Measurements from ENCODE around the gene MYBPC3. TPM values are rescaled to one million over a fixed set of nuclear protein-coding genes. Genes with fewer than 3 reads are reported as not detected.
"Not testable (repeated sequence)": the region's sequence is repeated elsewhere in the genome, so short reads cannot be mapped to it uniquely, and the experiment has no call there.

MYBPC3 gene
- total RNA-seq, 1 experiment from 2014 or later = not detected

DNA sequence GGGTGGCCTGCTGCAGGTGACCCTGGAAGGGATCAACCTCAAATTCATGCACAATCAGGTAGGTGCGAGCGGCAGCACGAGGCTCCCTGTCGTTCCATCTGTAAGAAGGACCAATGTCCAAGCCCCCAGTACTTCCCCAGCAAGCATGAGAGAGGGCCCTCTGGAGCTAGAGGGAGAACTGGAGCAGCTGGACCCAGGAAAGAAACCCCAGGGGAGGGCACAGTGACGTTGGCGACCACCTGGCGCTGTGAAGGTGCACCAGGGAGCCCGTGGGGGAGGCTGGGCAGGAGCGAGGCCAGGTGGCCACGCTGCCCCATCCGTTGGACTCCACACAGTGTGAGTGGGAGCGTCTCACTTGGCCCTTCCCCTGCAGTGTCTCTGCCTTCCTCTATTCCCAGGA is 28.0 kb downstream of the MYBPC3 start:
- DNase-seq (ENCODE audit: low read depth) = no peak

DNA sequence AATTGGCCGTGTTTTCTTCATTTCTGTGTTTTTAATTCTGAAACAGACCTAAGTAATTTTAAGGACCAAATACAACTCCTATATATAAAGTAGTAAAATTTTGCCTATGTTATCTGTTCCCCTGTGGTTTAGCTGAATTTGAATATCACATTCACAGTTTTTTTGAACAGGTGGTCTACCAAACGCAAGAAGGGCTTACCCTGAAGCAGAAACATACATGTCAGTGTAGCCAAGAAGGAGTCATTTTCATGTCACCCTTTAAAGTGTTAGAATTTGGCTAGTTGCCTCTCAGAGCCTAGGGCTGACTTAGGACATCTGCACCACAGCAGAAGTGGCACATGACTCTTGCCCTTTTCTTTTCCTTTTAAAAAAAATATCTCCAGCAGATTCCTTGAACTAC is 34.3 kb downstream of the MYBPC3 start:
- no peak for DNase-seq (ENCODE audit: low read depth)

DNA sequence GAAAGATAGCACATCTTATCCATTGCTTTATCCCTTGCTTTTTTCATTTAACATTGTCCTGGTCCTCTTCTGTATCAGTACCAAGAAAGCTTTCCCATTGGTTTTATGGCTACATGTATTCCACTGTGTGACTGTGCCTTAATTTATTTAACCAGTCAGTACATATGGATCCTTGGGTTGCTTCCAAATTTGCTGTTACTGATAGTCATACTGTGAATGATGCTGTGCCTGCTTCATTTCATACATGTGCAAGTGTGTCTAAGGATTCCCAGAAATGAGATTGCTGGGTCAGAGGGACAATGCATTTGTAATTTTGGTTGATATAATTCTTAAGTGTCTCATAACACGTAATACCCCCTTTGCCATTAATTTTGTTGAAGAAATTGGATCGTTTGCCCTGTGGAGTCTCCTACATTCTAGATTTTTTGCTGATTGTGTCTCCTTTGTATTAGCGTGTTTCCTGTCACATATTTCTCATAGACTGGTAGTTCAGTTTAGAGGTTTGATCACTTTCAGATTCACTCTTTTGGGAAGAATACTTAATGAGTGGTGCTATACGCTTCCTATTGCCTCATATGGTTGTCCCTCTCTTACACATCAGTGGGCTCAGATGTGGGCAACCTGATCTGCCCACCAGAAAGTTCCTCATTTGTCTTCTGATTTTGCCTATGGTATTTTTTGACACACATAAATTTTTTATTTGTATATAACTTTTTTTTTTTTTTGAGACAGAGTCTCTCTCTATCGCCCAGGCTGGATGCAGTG is 35.3 kb downstream of the MYBPC3 start:
- no peak for DNase-seq (ENCODE audit: low read depth)

DNA sequence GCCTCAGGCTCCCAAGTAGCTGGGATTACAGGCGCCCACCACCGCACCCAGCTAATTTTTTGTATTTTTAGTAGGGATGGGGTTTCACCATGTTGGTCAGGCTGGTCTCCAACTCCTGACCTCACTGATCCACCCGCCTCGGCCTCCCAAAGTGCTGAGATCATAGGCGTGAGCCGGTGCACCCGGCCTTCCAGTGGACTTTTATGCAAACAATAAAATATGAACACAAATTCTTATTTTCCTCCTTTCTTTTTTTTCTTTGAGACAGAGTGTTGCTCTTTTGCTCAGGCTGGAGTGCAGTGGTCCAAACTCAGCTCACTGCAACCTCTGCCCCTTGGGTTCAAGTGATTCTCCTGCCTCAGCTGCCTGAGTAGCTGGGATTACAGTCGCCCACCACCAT is 36.0 kb downstream of the MYBPC3 start:
- DNase-seq (ENCODE audit: low read depth) = not testable (repeated sequence)

DNA sequence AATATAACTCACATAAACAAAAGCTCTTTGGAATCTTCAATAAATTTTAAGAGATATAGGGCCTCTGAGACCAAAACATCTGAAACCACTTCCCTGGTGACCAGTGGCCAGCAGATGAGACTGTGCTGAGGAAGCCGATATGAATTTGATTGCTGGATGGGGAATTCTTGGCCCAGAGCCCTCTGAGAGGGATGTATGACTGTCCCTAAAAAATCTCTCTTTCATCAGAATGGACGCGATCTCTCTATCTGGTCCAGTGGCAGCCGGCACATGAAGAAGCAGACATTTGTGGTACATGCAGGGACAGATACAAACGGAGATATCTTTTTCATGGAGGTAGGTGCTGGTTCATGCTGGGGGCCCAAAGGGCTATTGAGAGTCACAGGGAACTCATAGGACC is 37.5 kb downstream of the MYBPC3 start:
- no peak for DNase-seq (ENCODE audit: low read depth)

DNA sequence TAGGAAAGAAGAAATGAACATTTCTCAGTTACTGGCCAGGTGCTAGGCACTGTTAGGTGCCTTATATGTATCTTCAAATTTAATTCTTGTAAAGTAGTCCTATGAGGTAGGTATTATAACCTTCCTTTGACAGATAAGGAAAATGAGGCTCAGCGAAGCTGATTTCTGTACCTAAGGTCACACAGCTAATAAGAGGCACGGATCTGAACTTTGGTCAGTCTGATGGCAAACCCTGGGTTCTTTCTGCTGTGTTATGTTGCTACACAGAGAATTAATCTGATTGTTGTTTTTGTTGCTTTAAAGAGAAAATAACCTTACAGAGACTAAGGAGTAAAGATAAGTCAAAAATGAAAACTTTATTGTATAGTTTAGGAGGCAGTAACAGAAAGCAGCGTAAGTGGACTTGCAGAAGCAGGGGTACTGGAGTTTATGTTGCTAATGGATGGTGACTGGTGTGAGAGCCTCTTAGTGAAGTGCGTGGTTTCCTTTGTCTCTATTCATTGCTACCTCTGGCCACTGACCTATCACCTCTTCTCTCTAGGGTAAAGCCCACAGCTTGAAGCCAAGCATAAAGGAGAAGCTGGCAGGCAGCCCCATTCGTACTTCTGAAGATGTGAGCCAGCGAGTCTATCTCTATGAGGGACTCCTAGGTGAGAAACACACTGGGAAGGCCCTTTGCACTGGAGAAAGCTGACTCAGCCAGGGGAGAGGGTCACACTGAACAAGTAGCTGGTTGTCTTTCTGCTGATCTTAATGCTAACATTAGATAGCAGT is 44.3 kb downstream of the MYBPC3 start:
- DNase-seq (ENCODE audit: low read depth) = no peak

DNA sequence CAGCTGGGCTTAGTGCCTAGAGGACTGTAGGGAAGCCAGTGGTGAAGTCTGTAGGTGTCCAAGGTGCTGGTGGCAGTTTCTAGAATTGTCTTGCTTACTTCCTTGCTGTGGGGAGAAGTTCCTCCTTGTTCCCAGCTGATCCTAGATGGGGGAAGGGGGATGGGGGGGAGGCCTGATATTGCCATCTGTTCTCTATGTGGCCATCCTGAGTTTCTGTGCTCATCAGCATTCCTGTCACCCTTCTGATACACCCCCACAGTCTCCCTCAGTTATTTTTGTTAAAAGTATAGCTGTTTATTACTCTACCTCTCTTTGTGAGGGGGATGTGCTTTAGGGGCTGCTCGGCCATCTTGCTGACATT is 46.0 kb downstream of the MYBPC3 start:
- DNase-seq (ENCODE audit: low read depth) = no peak

DNA sequence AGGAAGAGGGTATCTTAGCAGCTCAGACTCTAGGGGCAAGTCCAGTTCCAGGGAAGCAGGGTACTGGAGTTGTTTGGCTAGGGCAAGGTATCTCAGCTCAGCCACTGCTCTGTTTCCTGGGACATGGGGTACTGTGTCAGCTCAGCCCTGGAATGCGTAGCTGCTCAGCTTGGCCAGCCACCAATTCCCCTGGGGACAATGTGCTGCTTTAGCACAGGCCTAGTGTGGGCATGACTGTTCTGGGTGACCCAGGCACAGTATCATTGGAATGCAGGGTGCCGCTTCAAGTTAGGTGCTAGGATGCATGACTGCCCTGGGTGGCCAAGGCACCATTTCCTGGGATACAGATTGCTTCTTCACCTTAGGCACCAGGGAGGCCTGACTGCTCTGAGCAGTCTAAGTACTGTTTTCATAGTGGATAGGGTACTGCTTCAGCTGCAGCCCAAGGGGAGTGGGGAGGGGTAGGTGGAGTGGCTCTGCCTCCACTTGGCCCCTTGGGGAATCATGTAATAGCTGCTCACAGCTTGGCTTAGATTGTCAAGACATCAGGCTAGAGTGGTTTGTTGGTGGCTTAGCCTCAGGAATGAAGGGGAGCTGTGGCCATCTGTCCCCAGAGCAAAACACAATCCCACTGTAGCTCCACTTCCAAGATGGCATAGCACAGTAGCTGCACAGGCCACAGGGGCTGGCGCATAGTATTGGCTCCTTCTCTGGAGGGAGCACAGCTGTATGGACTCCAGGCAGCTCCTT is 46.6 kb downstream of the MYBPC3 start:
- no peak for DNase-seq (ENCODE audit: low read depth)

DNA sequence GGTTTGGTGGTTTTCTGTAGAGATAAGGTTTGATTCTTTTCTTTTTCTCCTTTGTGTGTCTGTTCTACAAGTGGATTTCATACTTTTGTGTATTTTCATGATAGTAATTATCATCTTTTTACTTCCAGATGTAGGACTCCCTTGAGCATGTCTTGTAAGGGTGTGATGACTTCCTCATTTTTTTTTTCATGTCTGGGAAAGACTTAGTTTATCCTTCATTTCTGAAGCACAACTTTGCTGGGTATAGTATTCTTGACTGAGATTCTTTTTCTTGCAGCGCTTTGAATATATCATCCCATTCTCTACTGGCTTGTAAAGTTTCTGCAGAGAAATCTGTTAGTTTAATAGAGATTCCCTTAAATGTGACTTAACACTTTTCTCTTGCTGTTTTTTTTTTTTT is 49.6 kb downstream of the MYBPC3 start:
- no peak for DNase-seq (ENCODE audit: low read depth)

DNA sequence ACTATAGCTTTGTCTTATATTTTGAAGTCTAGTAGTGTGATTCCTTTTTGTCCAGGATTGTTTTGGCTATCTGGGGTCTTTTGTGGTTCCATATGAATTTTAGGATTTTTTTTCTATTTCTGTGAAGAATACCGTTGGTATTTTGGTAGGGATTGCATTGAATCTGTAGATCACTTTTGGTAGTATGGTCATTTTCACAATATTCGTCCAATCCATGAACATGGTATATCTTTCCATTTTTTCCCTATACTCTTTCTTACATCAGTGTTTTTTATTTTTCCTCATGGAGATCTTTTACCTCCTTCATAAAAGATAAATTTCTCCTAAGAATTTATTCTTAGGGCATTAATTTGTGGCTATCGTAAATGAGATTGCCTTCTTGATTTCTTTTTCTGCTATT is 53.4 kb downstream of the MYBPC3 start:
- DNase-seq (ENCODE audit: low read depth) = no peak

DNA sequence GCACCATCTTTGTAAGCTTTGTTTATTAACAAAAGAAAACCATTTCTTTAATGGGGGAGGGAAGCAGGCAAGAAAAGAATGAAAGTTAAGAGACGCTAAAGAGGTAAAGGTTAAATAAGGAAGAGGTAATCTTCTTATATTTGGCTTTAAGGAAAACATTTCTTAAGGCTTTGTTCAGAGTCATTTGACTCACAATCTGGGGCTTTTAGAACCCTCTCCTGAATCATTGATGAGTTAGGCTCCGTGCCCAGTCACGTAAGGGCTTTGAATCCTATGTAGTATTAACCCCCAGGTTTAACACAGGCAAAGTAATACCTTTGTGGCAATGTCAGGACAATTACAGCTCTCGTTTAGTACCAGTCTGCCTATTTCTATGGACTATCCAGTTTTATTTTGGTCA is 56.5 kb downstream of the MYBPC3 start:
- DNase-seq (ENCODE audit: low read depth) = no peak

DNA sequence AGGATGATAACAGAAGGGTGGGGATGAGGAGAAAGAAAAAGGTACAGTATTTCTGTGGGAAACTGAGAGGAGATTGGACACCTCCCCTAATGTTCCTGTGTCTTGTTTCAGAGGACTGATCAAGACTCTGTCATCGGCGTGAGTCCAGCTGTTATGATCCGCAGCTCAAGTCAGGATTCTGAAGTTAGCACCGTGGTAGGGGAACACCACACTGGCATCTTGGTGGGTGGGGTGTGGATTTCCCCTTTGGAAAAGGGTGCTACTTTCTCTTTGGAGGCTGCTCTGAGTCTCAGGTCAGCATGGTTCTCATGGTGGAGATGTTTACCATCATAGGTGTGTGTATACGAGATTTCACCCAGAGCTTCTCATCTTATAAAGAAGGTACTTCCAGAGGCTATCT is 57.1 kb downstream of the MYBPC3 start:
- no peak for DNase-seq (ENCODE audit: low read depth)

DNA sequence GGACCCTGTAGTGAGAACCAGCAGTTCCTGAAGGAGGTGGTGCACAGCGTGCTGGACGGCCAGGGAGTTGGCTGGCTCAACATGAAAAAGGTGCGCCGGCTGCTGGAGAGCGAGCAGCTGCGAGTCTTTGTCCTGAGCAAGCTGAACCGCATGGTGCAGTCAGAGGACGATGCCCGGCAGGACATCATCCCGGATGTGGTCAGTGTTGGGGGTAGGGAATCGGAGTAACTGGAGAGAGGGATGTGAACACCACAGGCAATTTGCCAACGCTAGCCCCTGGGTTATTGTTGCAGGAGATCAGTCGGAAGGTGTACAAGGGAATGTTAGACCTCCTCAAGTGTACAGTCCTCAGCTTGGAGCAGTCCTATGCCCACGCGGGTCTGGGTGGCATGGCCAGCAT is 62.6 kb downstream of the MYBPC3 start:
- no peak for DNase-seq (ENCODE audit: low read depth)

DNA sequence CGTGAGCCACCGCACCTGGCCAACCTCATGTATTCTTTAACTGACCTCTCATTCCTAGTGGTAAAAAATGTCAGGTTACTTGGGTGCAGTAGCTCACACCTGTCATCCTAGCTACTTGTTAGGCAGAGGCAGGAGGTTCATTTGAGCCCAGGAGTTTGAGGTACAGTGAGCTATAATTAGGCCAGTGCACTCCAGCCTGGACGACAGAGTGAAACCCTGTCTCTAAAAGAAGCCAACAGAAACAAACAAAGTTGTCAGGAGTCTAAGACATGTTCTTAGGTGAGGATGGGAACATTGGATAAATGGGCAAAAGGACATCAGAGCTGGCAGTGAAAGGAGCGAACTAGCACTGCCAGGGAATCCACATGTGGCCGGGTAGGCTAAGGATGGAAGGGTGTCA is 64.4 kb downstream of the MYBPC3 start:
- no peak for DNase-seq (ENCODE audit: low read depth)

DNA sequence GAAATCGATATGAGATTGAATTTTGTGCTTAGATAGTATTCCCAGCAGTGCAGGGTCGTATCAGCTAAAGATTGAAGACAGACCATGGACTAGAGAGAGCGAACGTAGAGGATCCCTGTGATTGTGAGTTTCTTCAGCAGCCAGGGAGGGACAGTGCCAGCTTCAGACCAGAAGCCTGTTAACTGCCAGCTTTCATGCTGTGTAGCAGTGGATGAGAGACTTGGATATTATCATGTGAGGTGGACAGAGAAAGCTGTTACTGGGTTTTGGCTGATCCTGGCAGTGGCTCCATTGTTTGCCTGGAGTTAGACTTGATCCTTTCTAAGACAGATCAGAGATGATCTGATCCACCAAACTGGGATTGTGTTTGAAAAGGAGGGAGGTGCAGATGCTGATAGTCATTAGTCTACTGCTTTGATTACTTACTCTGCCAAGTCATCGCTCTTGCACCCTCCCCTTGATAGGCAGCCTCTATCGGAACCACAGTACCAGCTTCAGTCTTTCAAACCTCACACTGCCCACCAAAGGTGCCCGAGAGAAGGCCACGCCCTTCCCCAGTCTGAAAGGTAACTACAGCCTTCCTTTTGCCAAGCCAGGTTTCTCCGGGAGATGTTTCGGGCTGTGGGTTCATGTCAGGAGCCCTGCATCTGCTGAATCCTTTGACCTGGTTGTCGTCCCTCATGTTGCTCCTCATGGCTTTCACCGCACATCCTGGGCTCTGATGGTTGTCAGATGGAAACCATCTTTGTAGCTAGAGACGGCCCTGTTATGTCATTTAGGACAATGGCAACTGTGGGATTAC is 66.3 kb downstream of the MYBPC3 start:
- no peak for DNase-seq (ENCODE audit: low read depth)

DNA sequence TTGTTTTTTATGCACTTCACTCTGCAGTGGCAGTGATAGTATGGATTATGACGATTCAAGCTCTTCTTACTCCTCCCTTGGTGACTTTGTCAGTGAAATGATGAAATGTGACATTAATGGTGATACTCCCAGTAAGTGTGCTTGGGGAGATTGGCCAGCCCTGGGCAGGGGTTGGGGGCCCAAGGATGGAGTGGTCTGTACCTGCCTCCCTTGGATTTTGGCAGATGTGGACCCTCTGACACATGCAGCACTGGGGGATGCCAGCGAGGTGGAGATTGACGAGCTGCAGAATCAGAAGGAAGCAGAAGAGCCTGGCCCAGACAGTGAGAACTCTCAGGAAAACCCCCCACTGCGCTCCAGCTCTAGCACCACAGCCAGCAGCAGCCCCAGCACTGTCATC is 68.4 kb downstream of the MYBPC3 start:
- DNase-seq (ENCODE audit: low read depth) = no peak

DNA sequence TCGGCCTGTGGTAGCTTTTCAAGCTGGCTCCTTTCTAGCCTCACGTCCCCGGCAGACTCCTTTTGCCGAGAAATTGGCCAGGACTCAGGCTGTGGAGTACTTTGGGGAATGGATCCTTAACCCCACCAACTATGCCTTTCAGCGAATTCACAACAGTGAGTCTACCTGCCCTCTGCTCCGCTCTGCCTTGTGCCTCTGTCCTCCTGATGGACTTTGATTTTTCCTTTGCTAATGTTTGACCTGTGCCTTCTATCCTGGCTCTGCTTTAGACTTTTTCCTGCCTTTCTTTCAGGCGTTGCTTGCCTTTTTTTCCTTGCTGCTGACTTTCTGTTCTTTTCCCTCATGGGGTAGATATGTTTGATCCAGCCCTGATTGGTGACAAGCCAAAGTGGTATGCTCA is 70.0 kb downstream of the MYBPC3 start:
- DNase-seq (ENCODE audit: low read depth) = no peak

Other genes starting within 250 kb of the MYBPC3 start
- 83.8 and 92.1 TPM in 2 replicates for gene ARFGAP2, start 175.8 kb downstream of the MYBPC3 start, total RNA-seq (2014; rRNA removed; shearing (Covaris generic))
- gene PACSIN3, start 166.3 kb downstream of the MYBPC3 start, total RNA-seq (2014; rRNA removed; shearing (Covaris generic)) = 32.5 and 38.2 TPM in 2 replicates
- 19.4 and 23.1 TPM in 2 replicates for gene DDB2, start 137.7 kb downstream of the MYBPC3 start, total RNA-seq (2014; rRNA removed; shearing (Covaris generic))
- 18.2 and 33.8 TPM in 2 replicates for gene ACP2, start 103.9 kb downstream of the MYBPC3 start, total RNA-seq (2014; rRNA removed; shearing (Covaris generic))
- gene NR1H3, start 94.7 kb downstream of the MYBPC3 start, total RNA-seq (2014; rRNA removed; shearing (Covaris generic)) = 2.2 and 2.3 TPM in 2 replicates
- 15.9 and 17.0 TPM in 2 replicates for gene MADD, start 82.6 kb downstream of the MYBPC3 start, total RNA-seq (2014; rRNA removed; shearing (Covaris generic))
- not detected in 2 replicates for gene SPI1, start 25.8 kb upstream of the MYBPC3 start, total RNA-seq (2014; rRNA removed; shearing (Covaris generic))
- 29.8 and 50.5 TPM in 2 replicates for gene SLC39A13, start 55.9 kb upstream of the MYBPC3 start, total RNA-seq (2014; rRNA removed; shearing (Covaris generic))
- 272 and 370 TPM in 2 replicates for gene PSMC3, start 73.7 kb upstream of the MYBPC3 start, total RNA-seq (2014; rRNA removed; shearing (Covaris generic))
- gene RAPSN, start 96.4 kb upstream of the MYBPC3 start, total RNA-seq (2014; rRNA removed; shearing (Covaris generic)) = not detected in 2 replicates
- gene CELF1, start 200.4 kb upstream of the MYBPC3 start, total RNA-seq (2014; rRNA removed; shearing (Covaris generic)) = 59.9 and 62.5 TPM in 2 replicates
- gene PTPMT1, start 212.9 kb upstream of the MYBPC3 start, total RNA-seq (2014; rRNA removed; shearing (Covaris generic)) = 62.2 and 81.9 TPM in 2 replicates
- gene KBTBD4, start 226.3 kb upstream of the MYBPC3 start, total RNA-seq (2014; rRNA removed; shearing (Covaris generic)) = 21.3 and 26.9 TPM in 2 replicates
- gene NDUFS3, start 226.4 kb upstream of the MYBPC3 start, total RNA-seq (2014; rRNA removed; shearing (Covaris generic)) = 137 and 253 TPM in 2 replicates
- not detected in 2 replicates for gene FAM180B, start 234.0 kb upstream of the MYBPC3 start, total RNA-seq (2014; rRNA removed; shearing (Covaris generic))
- not detected in 2 replicates for gene C1QTNF4, start 241.7 kb upstream of the MYBPC3 start, total RNA-seq (2014; rRNA removed; shearing (Covaris generic))